Natural killer cell (primary cell): ENCODE results near the gene YPEL2. TPM values are rescaled to one million over a fixed set of nuclear protein-coding genes. Genes with fewer than 3 reads are reported as not detected.

Source experiments
- ATAC-seq, 3 donors: fragments of 150-1000 bp in 2 of 3; fragments of 200-7000 bp in 1 of 3; cut with Tn5 transposase; 1 replicate in 1 of 3; 2 replicates in 2 of 3; pipeline ENCODE4 v1.10.0; 2021; ENCODE audit warnings: mild to moderate bottlenecking in 2 of 3, moderate library complexity in 2 of 3
- DNase-seq, 2 donors: peaks; one replicate each; pipeline versions ENCODE4 v3.0.0 to v3.0.0-alpha.2; 2013 to 2021; ENCODE audit warnings: mixed read lengths in 1 of 2
- H3K27ac ChIP-seq: one replicate; pipeline ENCODE4 v1.5.1; 2013; ENCODE audit warnings: mild to moderate bottlenecking, low read length
- H3K27me3 ChIP-seq: one replicate; pipeline ENCODE4 v1.6.1; 2013; ENCODE audit warnings: low read length; ENCODE audit not compliant: control insufficient read depth, insufficient read depth
- H3K36me3 ChIP-seq: one replicate; pipeline ENCODE4 v1.6.1; 2013; ENCODE audit warnings: low read length; ENCODE audit not compliant: control insufficient read depth, insufficient read depth
- H3K4me1 ChIP-seq: one replicate; pipeline ENCODE4 v1.6.1; 2013; ENCODE audit warnings: low read length; ENCODE audit not compliant: control insufficient read depth, insufficient read depth
- H3K4me3 ChIP-seq: one replicate; pipeline ENCODE4 v1.5.1; 2013; ENCODE audit warnings: low read length
- H3K9me3 ChIP-seq: one replicate; pipeline ENCODE4 v1.6.1; 2013; ENCODE audit warnings: low read length; ENCODE audit not compliant: control insufficient read depth, insufficient read depth
- H3K27ac Mint-ChIP-seq, 2 donors: one replicate each; pipeline ENCODE4 v1.8.0; 2022; ENCODE audit warnings: mild to moderate bottlenecking in 2 of 2, mixed read lengths in 2 of 2, moderate library complexity in 1 of 2
- H3K27me3 Mint-ChIP-seq, 2 donors: one replicate each; pipeline ENCODE4 v1.8.0; 2022; ENCODE audit warnings: low read depth in 2 of 2, mixed read lengths in 2 of 2
- H3K36me3 Mint-ChIP-seq: one replicate; pipeline ENCODE4 v1.8.0; 2022; ENCODE audit warnings: mixed read lengths
- H3K4me1 Mint-ChIP-seq, 2 donors: one replicate each; pipeline ENCODE4 v1.8.0; 2022; ENCODE audit warnings: mixed read lengths in 2 of 2
- H3K4me3 Mint-ChIP-seq: one replicate; pipeline ENCODE4 v1.8.0; 2022; ENCODE audit warnings: mild to moderate bottlenecking, moderate library complexity, mixed read lengths
- H3K9me3 Mint-ChIP-seq, 2 donors: one replicate each; pipeline ENCODE4 v1.8.0; 2022; ENCODE audit warnings: mixed read lengths in 2 of 2
- WGBS: methylation state at CpG from one replicate; pipeline ENCODE4 v1.1.7; 2013; ENCODE audit warnings: missing lambda C conversion rate; ENCODE audit not compliant: insufficient coverage; 5-methylcytosine and 5-hydroxymethylcytosine counted together
- intact Hi-C: fragments of 100-400 bp; cut with micrococcal nuclease; formaldehyde crosslinking; loops from one replicate; pipeline ENCODE4 v1.14.2; 2022
- total RNA-seq, 4 donors: library from RNA; stranded (reverse); fragments of 120-200 nt in 1 of 4; gene quantifications; one replicate each; pipeline versions ENCODE4 v1.2.3 to v1.2.4, GENCODE V29; 2013 to 2022
- TF ChIP-seq, protein P1 (sequence below): fragments of 200-600 bp; IDR thresholded peaks from one replicate; pipeline ENCODE4 v1.8.0; 2022; ENCODE audit warnings: antibody characterized with exemption

Gene YPEL2
- total RNA-seq, 3 donors from 2014 or later (not counting 1 experiment from before 2014, with no cell fraction given) = 30.5 to 35.6 (median 33.5) TPM

DNA sequence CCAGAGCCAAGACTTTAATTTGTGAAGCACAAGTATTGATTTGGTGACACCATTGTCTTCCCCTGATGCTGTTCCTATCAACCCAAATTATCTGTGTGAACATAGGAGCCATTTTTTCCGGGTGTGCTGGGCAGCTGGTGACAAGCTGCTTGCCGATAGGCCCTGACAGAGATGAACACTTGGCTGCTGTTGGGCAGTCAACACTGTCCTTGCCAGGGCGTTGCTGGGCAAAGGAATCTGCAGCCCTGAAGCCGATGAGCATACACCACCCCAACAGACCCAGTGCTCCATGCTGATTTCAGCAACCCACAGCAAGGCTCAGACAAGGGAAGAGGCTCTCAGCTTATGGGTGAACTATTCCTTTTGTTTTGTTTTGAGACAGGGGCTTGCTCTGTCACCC is 105.4 kb downstream of the YPEL2 start:
- Mint-ChIP-seq H3K27ac (no peak overlapping the region), H3K27me3 (peaks cover 19 to 24% of the 10 kb centered on the region in 2 donors), H3K9me3 (no peaks in the 10 kb centered on the region), H3K4me3 (no peak overlapping the region), H3K4me1 (peaks cover 7 to 8% of the 10 kb centered on the region in 2 donors), H3K36me3 (no peaks in the 10 kb centered on the region)
- TF ChIP-seq, protein P1, sequence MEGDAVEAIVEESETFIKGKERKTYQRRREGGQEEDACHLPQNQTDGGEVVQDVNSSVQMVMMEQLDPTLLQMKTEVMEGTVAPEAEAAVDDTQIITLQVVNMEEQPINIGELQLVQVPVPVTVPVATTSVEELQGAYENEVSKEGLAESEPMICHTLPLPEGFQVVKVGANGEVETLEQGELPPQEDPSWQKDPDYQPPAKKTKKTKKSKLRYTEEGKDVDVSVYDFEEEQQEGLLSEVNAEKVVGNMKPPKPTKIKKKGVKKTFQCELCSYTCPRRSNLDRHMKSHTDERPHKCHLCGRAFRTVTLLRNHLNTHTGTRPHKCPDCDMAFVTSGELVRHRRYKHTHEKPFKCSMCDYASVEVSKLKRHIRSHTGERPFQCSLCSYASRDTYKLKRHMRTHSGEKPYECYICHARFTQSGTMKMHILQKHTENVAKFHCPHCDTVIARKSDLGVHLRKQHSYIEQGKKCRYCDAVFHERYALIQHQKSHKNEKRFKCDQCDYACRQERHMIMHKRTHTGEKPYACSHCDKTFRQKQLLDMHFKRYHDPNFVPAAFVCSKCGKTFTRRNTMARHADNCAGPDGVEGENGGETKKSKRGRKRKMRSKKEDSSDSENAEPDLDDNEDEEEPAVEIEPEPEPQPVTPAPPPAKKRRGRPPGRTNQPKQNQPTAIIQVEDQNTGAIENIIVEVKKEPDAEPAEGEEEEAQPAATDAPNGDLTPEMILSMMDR = no peak
- Histone ChIP-seq H3K36me3 (no peaks in the 10 kb centered on the region), H3K4me1 (peaks cover 3% of the 10 kb centered on the region), H3K27ac (no peak overlapping the region), H3K27me3 (no peaks in the 10 kb centered on the region), H3K9me3 (no peaks in the 10 kb centered on the region), H3K4me3 (no peak overlapping the region)
- intact Hi-C loops = no loop called here
- DNase-seq (no peak), ATAC-seq (no peak)
- WGBS = 90% methylated on average over 4 of the region's 4 CpGs

DNA sequence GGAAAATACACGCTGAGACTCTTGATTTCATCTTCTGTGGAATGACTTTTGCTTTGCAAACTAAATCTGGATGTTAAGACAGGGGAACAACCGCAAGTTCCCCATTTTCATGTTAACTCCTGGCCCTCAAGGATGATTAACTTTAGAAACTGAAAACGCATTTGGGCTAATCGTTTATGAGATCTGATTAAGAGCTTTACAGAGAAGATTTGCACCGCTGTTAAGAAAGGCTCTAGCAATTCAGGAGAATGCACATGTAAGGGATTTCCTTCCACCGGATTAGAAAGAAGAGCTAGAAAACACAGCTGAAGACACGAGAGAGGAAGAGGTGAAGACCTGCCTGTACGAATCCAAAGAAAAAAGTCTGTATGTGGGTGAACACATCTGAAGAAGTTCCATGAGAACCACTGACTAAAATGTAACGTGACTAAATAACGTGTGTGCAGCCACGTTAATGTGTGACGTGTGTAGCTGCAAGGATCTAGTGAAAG is 106.4 kb downstream of the YPEL2 start:
- no peak overlapping the region for H3K27ac ChIP-seq
- TF ChIP-seq, protein P1 = no peak
- no peaks in the 10 kb centered on the region for H3K36me3 Mint-ChIP-seq
- no peaks in the 10 kb centered on the region for H3K9me3 Mint-ChIP-seq
- no peaks in the 10 kb centered on the region for H3K27me3 ChIP-seq
- H3K4me1 Mint-ChIP-seq = peaks cover 7 to 8% of the 10 kb centered on the region in 2 donors
- peaks cover 15 to 22% of the 10 kb centered on the region in 2 donors for H3K27me3 Mint-ChIP-seq
- no peak overlapping the region for H3K4me3 ChIP-seq
- ATAC-seq (no peak), DNase-seq (no peak)
- H3K36me3 ChIP-seq = no peaks in the 10 kb centered on the region
- intact Hi-C loops = no loop called here
- no peaks in the 10 kb centered on the region for H3K9me3 ChIP-seq
- H3K4me1 ChIP-seq = peaks cover 3% of the 10 kb centered on the region
- H3K27ac Mint-ChIP-seq = no peak overlapping the region
- H3K4me3 Mint-ChIP-seq = no peak overlapping the region
- 28% methylated on average over 12 of the region's 12 CpGs for WGBS

DNA sequence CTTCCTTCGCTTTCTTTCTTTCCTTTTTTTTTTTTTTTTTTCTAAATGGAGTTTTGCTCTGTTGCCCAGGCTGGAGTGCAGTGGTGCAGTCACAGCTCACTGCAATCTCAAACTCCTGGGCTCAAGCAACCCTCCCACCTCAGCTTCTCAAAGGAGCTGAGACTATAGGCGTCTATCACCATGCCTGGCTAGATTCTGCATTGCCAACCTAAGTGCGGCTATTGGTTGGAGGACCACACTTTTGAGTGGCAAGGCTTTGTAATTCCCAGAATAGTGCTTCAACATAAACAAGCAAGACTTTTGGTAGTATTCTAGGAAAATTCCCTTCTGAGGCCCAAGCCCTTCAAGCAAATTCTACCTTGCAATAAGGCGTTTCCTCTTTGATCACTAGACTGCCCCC is 107.8 kb downstream of the YPEL2 start:
- Histone ChIP-seq H3K4me3 (no peak overlapping the region), H3K9me3 (no peaks in the 10 kb centered on the region), H3K4me1 (peaks cover 3% of the 10 kb centered on the region), H3K36me3 (no peaks in the 10 kb centered on the region), H3K27me3 (no peaks in the 10 kb centered on the region), H3K27ac (no peak overlapping the region)
- no peaks in the 10 kb centered on the region for H3K36me3 Mint-ChIP-seq
- TF ChIP-seq, protein P1 = no peak
- peaks cover 11 to 17% of the 10 kb centered on the region in 2 donors for H3K27me3 Mint-ChIP-seq
- no peaks in the 10 kb centered on the region for H3K9me3 Mint-ChIP-seq
- intact Hi-C loops = no loop called here
- ATAC-seq (no peak), DNase-seq (peak in 1 of 2 donors; percentile 9)
- no peak overlapping the region for H3K27ac Mint-ChIP-seq
- no peak overlapping the region for H3K4me3 Mint-ChIP-seq
- WGBS = 95% methylated on average over 3 of the region's 4 CpGs
- H3K4me1 Mint-ChIP-seq = peaks cover 7 to 8% of the 10 kb centered on the region in 2 donors

DNA sequence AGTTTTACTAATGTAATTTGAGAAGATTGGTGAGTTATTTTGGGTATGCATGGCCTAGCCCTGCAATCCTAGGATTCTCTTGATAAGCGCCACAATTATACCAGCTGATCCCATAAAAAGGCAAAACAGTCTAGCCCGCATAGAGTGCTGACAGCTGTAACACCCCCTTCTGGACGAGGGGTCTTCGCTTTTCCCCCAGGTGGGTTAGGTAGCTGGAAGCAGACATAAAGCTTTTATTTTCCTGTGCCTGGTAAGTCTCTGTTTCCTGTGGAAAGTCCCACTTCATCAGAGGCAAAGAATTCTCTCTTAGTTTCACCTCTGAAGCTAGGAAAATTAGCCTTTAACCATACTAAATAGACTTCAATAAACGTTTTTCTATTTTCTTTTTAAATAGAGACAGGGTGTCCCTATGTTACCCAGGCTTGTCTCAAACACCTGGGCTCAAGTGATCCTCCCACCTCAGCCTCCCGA is 108.3 kb downstream of the YPEL2 start:
- Mint-ChIP-seq H3K4me3 (no peak overlapping the region), H3K27ac (no peak overlapping the region), H3K4me1 (peaks cover 7 to 8% of the 10 kb centered on the region in 2 donors), H3K9me3 (no peaks in the 10 kb centered on the region), H3K27me3 (peaks cover 10 to 15% of the 10 kb centered on the region in 2 donors), H3K36me3 (no peaks in the 10 kb centered on the region)
- TF ChIP-seq, protein P1 = no peak
- no peaks in the 10 kb centered on the region for H3K27me3 ChIP-seq
- WGBS = 63% methylated on average over 6 of the region's 6 CpGs
- no peak overlapping the region for H3K4me3 ChIP-seq
- intact Hi-C loops = loop anchor here (1.0 kb wide), 1 partner anchor 110 kb away; no protein-coding TSS in a partner anchor
- peaks cover 3% of the 10 kb centered on the region for H3K4me1 ChIP-seq
- peak in 1 of 2 donors; percentile 30 for DNase-seq
- no peak for ATAC-seq
- no peak overlapping the region for H3K27ac ChIP-seq
- no peaks in the 10 kb centered on the region for H3K9me3 ChIP-seq
- H3K36me3 ChIP-seq = no peaks in the 10 kb centered on the region
